ENCODE data around the gene DALRD3.

DNA sequence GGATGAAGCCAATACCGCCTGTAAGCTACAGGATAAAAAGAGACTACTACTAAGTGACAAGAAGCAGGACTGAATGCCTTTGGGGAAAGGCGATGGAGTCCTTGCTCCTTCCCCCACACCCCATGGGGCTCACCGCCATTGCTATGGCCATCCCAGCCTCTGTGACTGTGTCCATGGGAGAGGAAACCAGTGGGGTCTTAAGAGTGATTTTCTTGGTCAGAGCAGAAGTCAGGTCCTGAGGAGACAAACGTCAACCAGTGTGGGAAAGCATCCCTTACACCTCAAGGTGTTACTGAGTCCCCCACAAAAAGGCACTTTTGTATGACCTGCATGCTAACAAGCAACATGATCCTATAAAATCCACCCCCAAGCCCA lies 9.9 kb upstream of the DALRD3 start:
- no peak for TF ChIP-seq POLR2AphosphoS5 (IDR thresholded peaks at IDR 0.05)
- TF ChIP-seq, protein P1, sequence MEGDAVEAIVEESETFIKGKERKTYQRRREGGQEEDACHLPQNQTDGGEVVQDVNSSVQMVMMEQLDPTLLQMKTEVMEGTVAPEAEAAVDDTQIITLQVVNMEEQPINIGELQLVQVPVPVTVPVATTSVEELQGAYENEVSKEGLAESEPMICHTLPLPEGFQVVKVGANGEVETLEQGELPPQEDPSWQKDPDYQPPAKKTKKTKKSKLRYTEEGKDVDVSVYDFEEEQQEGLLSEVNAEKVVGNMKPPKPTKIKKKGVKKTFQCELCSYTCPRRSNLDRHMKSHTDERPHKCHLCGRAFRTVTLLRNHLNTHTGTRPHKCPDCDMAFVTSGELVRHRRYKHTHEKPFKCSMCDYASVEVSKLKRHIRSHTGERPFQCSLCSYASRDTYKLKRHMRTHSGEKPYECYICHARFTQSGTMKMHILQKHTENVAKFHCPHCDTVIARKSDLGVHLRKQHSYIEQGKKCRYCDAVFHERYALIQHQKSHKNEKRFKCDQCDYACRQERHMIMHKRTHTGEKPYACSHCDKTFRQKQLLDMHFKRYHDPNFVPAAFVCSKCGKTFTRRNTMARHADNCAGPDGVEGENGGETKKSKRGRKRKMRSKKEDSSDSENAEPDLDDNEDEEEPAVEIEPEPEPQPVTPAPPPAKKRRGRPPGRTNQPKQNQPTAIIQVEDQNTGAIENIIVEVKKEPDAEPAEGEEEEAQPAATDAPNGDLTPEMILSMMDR (IDR thresholded peaks at IDR 0.05) = no peak
- TF ChIP-seq POLR2A (IDR thresholded peaks at IDR 0.05) = no peak
- TF ChIP-seq EP300 (IDR thresholded peaks at IDR 0.05) = no peak

Measured in stomach (tissue), 4 donors.